Eye (tissue), 1 donor: ENCODE results near the gene ADM5.
A peak's percentile ranks its signal among the peaks of the same experiment; 100 is the strongest.

Experiments used
- DNase-seq: peaks from one replicate; pipeline ENCODE4 v3.0.0-alpha.2; 2015

The ADM5 gene

GRCh38 chr19:49680421-49681351 is 8.7 kb upstream of the ADM5 start:
- DNase-seq = peak; percentile 99

- no peak for DNase-seq
Measured at GRCh38 chr19:49681830-49682229, 7.6 kb upstream of the ADM5 start.

DNA sequence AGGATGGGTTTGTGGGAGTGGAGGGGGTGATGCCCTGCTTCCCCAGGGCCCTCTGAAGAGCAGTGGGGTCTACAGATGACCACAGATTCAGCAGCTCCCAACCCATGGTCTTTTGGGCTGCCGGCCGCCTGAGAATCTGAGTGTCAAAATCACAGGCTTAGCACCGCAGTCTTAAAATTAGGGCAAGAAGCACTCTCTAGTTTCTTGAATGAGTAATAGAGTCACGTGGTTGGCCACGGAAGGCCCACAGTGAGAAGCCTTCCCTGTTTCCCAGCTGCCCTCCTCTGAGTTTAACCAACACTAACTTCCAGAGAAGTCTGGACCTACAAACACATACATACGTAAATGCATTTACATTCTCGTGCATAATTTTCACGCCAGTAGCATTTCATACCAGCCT is 7.1 kb upstream of the ADM5 start:
- no peak for DNase-seq

- no peak for DNase-seq
Measured at GRCh38 chr19:49683814-49684250, 5.6 kb upstream of the ADM5 start.

DNA sequence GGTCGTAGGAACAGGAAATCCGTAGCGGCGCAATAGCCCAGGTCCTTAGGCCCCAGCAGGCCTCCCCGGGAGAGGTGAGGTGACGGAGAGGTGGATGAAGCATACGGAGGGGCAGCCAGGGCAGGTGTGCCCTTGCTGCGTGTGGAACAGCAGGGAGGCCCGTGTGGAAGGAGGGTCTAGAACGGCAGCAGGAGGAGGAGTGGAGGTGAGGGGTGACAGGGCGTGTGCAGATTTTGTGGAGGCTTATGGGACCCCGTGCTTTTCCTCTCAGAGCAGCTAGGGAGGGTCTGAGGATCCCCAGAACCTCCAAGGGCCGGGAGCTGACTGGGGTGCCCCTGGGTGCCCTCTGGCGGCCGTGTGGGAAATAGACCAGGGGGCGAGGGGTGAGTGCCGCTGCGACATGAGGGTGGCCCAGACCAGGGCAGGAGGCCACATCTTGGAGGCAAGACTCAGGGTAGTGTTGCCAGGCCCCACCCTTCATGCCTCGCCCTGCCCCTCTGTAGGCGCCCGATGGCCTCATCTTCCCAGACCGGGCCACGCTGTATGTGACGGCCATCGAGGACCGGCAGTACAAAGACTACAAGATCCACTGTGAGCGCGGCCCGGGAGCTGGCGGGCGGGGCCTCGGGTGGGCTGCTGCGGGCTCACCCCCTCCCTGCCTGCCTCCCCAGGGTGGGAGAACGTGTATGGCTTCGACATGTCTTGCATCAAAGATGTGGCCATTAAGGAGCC is 5.0 kb upstream of the ADM5 start:
- no peak for DNase-seq

DNA sequence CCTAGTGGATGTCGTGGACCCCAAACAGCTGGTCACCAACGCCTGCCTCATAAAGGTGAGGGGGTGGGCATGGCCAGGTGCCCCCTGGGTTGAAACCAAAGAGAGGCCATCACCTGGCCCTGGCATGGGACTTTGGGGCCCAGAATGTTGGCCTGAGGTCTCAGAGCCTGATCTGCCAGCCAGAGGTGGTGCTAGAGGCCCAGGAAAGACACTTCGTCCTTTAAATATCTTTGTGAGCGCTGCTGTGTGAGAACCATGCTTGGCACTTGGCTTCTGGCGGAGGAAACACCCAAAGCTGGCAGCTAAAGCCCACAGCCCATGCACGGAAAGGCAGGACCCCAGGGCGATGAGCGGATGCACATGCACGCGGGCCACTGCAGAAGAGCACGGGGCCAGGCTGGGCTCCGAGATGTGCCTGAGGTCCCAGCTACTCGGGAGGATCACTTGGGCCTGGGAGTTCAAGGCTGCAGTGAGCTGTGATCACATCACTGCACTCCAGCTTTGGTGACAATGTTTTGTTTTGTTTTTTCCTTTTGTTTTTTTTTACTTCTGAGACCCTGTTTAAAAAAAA is 4.3 kb upstream of the ADM5 start:
- DNase-seq = no peak

GRCh38 chr19:49685845-49686332 is 3.5 kb upstream of the ADM5 start:
- DNase-seq = no peak

GRCh38 chr19:49686503-49687088 is 2.8 kb upstream of the ADM5 start:
- DNase-seq = no peak

DNA sequence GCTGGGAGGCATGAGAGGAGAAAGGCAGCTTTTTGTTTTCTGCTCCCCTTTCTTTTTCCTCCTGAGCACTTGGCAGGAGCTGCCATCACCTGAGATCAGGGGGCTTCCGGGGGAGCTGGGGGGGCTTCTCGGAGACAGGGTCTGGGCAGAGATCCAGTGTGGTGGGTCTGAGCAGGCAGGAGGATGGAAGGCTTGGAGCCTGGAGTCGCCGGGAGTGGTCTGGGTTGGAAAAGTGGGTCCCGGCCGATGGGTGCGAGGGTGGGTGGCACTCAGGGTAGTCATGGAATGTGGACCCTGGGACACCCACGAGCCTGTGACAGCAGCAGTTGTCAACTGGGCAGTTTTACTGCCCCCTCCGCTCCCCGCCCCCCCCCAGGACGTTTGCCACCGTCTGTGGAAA is 2.2 kb upstream of the ADM5 start:
- no peak for DNase-seq

- no peak for DNase-seq
Measured at GRCh38 chr19:49687566-49688316, 1.7 kb upstream of the ADM5 start.

GRCh38 chr19:49688531-49689132 is 762 bp upstream of the ADM5 start:
- DNase-seq = no peak

- no peak for DNase-seq
Measured at GRCh38 chr19:49690079-49690655, 773 bp downstream of the ADM5 start.

GRCh38 chr19:49690656-49691242 is 1.4 kb downstream of the ADM5 start, which contains the start of gene CPT1C:
Gene CPT1C, plus strand, starts transcription at chr19:49691116. Its CDS starts 1,137 bp downstream, at chr19:49692253.
- DNase-seq = peak; percentile 95

GRCh38 chr19:49691243-49692146 is 2.1 kb downstream of the ADM5 start:
- peak; percentile 95 for DNase-seq

DNA sequence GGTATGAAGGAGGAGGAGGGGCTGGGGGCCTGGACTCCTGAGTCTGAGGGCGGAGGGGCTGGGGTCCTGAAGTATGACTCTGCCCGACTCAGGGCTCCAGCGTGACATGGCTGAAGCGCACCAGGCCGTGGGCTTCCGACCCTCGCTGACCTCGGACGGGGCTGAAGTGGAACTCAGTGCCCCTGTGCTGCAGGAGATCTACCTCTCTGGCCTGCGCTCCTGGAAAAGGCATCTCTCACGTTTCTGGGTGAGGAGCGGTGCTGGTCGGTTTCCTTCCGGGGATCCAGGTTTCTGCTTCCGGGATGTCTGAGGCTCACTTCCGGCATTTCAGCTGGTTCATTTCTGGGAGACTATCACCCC is 2.7 kb downstream of the ADM5 start:
- DNase-seq = no peak

DNA sequence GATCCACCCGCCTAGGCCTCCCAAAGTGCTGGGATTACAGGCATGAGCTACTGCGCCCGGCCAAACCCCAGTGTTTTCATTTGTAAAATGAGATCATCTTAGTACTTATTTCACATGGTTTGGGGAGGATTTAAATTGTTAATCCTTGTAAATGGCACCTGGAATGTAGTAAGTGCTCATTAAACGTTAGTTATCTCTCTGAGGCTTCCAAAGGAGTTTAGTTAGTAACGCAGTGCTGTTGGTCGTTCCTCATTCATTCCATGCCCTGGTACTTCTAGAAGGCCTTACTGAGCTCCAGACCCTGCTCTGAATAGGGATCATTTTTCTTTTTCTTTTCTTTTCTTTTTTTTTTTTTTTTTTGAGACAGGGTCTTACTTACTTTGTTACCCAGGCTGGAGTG is 6.7 kb downstream of the ADM5 start:
- no peak for DNase-seq

DNA sequence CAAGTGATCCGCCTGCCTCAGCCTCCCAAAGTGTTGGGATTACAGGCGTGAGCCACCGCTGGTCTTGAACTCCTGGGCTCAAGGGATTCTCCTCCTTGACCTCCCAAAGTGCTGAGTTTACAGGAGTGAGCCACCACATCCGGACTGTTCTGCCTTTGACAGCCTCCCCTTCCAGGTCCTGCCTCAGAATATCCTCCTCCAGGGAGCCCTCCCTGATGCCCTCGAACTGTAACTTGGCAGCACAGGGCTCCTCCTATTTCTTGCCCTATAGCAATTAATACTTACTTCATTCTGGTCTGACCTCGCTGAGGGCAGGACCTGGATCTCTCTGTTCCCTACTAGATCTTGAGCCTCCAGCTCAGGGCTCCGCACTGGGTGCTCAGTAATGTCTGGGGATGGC is 7.5 kb downstream of the ADM5 start:
- DNase-seq = no peak

DNA sequence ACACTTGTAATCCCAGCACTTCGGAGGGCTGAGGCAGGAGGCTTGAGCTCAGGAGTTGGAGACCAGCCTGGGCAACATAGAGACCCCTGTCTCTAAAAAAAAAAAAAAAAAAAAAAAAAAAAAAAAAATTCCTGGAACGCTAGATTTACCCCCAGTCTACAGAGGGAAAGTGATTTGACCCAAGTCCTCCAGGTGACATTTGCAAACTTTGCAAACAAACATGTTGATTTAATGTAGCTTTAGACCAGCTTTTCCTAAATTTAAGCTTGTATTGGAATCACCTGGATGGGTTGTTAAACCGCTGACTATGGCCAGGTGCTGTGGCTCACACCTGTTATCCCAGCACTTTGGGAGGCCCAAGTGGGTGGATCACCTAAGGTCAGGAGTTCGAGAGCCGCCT is 10.0 kb downstream of the ADM5 start:
- no peak for DNase-seq

GRCh38 chr19:49700563-49700962 is 11.2 kb downstream of the ADM5 start:
- no peak for DNase-seq

DNA sequence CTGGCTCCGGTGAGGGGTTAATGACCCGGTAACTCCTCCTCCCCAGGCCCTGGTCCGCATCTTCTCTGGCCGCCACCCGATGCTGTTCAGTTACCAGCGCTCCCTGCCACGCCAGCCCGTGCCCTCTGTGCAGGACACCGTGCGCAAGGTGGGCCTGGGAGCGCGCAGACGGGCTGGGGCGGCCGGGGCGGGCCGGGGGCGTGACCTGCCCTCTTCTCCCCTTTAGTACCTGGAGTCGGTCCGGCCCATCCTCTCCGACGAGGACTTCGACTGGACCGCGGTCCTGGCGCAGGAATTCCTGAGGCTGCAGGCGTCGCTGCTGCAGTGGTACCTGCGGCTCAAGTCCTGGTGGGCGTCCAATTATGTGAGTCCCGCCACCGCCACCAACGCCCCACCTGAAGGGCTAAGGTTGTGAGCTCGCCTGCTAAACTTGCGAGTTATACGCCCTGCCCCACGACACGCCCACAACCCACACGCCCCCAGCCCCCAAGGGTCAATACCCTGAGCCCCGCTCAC is 11.9 kb downstream of the ADM5 start:
- no peak for DNase-seq
